Measurements from ENCODE around the gene NFYB.

NFYB gene

GRCh38 chr12:104155711-104156555, 17.9 kb upstream of the NFYB start:
- DNase-seq (ENCODE audit: low spot score) = no peak

- no peak for DNase-seq (ENCODE audit: low spot score)
These were observed 16.8 kb upstream of the NFYB start for GRCh38 chr12:104154806-104155205.

GRCh38 chr12:104154286-104154685, 16.3 kb upstream of the NFYB start:
- no peak for DNase-seq (ENCODE audit: low spot score)

DNA sequence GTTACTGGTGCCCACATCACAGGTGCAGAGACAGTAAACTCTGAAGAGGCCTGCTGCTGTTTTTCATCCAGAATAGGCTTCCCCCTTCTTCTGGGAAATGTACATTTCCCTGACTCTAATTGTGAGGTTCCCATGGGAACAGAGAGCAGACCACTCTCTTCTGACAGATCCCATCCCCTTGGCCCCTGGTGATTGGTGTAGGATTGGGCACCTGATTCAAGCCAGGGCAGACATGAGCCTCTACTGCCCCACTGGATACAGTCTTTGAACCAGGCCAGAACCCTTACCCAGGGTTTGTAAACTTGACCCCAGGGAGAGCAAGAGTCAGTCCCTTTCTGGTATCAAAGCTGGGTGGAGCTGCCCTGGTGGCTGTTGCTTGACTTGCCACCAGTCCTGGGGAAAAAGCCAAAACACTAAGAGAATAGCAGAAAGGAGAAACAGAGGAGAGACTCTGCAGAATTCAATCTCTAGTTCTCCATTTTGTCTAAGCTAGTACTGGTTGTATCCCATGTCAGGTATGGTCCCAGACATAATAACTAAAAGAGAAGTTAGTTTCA, 14.8 kb upstream of the NFYB start:
- DNase-seq (ENCODE audit: low spot score) = no peak

DNA sequence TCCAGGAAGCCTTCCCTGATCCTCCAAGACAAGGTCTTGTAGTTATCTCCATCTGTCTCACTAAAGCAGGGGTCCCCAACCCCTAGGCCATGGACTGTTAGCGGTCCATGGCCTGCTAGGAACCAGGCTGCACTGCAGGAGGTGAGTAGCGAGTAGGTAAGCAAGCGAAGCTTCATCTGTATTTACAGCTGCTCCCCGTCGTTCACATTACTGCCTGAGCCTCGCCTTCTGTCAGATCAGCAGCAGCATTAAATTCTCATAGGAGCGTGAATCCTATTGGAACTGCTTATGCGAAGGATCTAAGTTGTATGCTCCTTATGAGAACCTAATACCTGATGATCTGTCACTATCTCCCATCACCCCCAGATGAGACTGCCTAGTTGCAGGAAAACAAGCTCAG, 12.4 kb upstream of the NFYB start:
- no peak for DNase-seq (ENCODE audit: low spot score)

DNA sequence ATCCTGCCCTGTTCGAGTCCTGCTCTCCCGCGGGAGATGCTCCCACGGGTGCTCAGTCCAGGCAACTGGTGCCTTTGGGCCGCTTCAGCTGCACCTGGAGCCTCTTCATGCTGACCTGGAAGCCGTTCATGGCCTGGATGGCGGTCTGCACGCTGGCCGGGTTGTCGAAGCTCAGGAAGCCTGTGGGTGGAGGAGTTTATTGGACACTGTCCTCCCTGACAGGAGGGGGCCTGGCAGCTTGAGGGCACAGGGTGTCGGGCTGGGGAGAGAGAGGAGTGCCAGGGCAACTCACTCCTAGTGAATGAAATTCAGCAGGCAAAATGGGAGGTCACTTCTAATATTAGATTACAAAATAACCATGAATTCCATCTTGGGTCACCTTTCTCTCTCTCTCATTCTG, 9.3 kb upstream of the NFYB start:
- no peak for DNase-seq (ENCODE audit: low spot score)

- DNase-seq (ENCODE audit: low spot score) = no peak
These were observed 5.9 kb upstream of the NFYB start for GRCh38 chr12:104143918-104144317.

DNA sequence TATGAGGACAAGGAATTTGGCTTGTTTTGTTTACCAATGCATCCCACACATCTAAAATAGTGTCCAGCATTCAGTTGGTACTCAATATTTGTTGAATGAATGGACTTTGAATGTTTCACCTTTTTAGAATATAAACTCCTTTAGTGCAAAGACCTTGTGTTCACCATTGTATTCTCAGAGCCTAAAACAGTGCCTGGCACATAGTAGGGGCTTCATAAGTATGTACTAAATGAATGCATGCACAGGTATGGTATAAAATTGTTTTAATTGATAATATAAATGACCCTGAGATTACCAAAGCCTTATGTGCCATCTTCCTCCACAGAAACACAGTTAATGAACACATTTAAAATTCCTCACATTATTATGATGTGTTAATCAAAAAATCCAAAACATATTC, 5.0 kb upstream of the NFYB start:
- DNase-seq (ENCODE audit: low spot score) = no peak

DNA sequence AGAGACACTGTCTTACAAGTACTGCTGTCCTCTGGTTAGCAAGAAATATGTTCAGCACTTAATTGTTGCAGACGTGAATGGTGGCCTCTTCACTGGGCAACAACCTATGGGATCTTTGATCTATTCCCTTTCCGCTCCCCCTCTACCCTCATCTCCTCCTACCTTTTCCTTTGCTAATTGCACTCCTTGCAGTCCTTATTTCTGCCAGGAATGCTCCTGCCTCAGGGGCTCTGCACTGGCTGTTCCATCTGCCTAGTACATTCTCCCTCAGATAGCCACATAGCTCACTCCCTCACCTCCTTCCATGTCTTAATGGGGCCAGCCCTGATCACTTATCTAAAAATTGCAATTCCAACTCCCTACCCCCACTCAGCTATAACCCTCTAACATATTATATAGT, 4.5 kb upstream of the NFYB start:
- DNase-seq (ENCODE audit: low spot score) = no peak

DNA sequence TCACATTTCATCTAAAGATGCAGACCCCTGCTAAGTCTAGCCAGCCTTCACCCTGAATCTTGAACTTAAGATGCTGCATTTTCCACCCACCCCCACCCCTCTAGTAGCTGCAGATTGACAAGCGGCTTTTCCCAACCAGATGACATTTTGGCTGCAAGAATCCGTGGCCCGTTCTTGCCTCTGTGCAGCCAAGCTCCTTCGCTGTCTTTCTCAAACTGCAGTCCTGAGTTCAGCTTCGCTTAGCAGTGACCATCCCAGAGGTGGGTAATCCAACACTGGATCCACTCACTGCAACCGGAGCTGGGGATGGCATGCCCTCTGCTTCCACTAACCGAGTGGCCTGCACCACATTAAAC, 765 bp upstream of the NFYB start:
- DNase-seq (ENCODE audit: low spot score) = no peak

DNA sequence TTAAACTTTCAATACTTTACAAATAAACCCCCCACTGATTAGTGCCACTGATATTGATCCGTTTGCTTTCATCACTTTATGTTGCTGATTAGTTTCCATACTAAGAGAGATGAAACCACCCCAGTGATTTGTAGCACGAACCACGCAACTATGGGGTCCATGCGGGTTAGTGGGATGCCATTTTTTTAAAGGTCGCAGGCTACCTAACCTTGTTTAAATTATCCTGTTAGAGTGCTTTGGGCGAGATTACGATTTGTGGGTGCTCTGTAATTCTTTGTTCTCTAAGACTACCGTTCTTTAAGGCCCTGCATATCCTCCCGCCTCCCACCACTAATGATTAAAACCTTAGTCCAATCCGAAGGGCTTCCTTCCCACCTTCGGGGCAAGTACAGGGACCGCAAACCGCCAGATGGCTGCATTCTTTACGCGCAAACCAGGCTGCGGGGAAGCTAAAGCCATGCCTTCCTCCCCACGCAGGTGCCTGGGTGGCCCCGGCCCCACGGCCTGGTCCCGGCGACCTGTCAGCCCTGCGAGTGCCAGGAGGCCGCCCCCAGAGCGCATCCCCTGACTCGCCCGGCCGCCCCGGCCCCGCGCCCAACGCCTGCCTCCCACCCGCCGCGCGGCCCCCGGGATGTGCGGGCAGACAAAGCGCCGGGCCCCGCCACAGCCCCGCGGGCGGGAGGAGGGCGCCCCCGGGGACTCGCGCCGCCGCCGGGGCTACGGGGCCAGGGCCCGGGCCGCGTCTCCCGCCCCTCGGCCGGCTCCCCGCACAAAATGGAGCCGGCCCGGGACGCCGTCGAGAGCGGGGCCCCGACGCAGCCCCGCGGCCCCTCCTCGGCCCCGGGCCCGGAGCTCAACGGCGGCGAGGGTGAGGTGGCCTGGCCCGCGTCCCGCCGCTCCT, 759 bp downstream of the NFYB start:
- DNase-seq (ENCODE audit: low spot score) = peak; percentile 54

GRCh38 chr12:104136577-104136976, 1.4 kb downstream of the NFYB start:
- DNase-seq (ENCODE audit: low spot score) = no peak

- DNase-seq (ENCODE audit: low spot score) = no peak
These were observed 3.1 kb downstream of the NFYB start for GRCh38 chr12:104134882-104135281.

- DNase-seq (ENCODE audit: low spot score) = no peak
These were observed 4.1 kb downstream of the NFYB start for GRCh38 chr12:104133866-104134265.

- no peak for DNase-seq (ENCODE audit: low spot score)
These were observed 4.7 kb downstream of the NFYB start for GRCh38 chr12:104133321-104133720.

- DNase-seq (ENCODE audit: low spot score) = no peak
These were observed 5.6 kb downstream of the NFYB start for GRCh38 chr12:104132351-104132956.

GRCh38 chr12:104131609-104132008, 6.4 kb downstream of the NFYB start:
- DNase-seq (ENCODE audit: low spot score) = no peak

- DNase-seq (ENCODE audit: low spot score) = no peak
These were observed 7.2 kb downstream of the NFYB start for GRCh38 chr12:104130760-104131159.

GRCh38 chr12:104126548-104126947, 11.5 kb downstream of the NFYB start:
- no peak for DNase-seq (ENCODE audit: low spot score)

- no peak for DNase-seq (ENCODE audit: low spot score)
These were observed 15.7 kb downstream of the NFYB start for GRCh38 chr12:104122298-104122697.

DNA sequence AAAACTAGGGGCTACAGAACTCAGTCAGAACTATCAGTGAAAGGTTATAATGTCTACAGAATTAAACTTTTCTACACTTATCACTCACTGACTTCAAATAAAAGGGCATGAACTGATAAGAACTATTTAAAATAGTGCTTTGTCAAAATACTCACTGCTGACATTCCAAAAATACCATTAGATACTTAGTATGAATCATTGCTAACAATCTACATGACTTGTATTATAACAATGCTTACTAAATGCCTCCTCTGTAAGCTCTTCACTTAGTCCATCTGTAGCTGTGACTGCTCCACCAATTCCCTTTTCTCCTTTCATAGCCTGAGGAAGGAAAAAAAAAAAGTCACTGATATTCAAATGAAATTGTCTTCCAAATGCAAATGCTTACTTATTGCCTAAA, 17.0 kb downstream of the NFYB start:
- no peak for DNase-seq (ENCODE audit: low spot score)

DNA sequence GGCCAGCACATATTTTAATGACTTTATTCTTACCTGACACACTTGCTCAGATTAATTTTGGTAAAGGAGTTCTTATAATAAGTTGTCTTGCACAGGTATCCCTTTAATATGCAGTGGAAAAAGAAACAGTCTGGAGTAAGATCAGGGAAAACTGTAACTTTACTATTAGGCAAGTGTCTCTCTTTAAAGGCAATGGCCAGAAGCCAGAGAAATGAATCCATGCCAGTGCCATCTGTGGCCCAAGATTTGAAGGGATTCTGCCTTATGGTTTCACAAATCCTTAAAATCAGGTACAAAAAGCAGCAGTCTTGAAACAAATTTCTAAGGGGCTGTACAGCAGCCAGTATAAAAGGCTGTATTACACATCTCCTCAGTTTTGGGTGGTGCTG, 22.4 kb downstream of the NFYB start:
- no peak for DNase-seq (ENCODE audit: low spot score)
